NCI-H187 (cell line): ENCODE data around the gene NKX2-2.
A peak's percentile ranks its signal among the peaks of the same experiment; 100 is the strongest.
"Not testable (repeated sequence)": the region's sequence is repeated elsewhere in the genome, so short reads cannot be mapped to it uniquely, and the experiment has no call there.

Experiments
- DNase-seq, 2 experiments: peaks; one replicate each; lab custom pipeline; 2025; lab: John Stamatoyannopoulos, UW

The NKX2-2 gene

DNA sequence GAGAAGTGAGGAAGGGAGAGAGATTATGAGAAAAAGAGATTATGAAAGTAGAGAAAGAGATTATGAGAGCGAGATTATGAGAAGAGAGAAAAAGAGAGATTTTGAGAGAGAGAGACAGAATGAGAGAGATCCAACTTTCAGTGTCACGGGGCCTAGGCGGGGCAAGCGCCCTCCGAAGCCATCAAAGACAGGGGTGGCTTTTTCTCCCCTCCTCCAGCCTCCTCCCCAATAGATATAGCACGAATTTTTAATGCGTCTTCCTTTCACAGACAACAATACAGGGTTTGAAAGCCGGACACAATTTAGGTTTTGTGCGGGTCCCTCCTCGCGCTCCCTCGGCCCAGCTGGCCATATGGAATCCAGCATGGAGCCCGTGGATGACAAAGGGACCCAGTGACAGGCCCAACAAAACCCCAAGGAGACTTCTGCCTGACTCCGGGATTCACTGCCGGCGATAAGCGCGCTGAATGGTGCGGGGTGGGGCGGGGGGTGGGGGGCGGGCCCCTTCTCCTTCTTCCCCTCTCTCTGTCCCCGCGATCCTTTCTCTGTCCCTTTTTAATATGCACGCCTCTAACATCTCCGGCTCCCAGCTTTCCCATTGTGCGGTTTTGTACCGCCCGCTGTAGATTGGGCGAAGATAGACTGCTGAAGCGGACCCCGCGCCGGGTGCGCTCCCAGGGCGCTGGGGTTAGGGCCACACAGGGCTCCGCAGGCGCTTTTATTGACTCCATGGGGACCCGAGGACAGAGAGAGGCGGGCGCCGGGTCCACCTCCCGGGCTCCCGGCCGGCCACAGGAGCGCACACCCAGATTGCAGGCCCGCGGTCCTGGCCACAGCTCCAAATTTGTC is 5.4 kb downstream of the NKX2-2 start:
- no peak for DNase-seq

DNA sequence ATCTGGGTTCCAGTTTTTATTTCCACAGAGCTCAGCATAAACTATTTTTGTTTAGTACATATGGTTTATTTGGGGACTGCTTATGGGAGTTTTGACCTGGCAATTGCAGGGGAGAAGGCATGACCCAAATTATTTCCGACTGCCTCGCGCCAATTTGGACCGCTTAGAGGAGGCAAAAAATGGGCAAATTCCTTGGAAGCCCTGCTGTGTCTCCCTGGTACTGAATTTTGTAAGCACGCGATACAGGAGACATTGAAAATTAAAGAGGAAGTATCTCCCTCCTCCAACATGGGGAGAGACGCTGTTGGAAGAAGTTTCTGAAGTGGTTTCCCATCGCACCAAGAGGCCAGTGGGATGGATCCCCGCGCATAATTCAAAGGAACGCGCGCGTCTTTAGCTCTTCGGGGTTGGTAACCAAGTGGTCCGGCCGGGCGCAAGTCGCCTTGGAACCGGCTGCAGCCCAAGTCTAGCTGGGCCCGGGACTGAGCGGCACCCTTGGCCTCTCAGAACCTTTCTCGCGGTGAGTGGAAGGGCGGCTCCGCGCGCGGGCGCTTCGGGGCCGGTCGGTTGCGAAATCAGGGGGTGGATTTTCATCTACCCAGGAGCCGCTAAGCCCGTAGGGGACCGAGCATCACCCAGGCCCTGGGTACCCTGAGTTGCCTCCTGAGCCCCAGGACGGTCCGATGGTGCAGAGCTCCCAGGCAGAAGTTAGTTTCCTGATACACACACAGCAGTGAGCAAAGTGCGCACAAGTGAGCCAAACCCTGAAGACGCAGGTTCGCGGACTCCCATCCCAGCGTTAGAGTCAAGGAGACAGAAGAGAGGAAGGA is 6.2 kb downstream of the NKX2-2 start:
- no peak for DNase-seq

DNA sequence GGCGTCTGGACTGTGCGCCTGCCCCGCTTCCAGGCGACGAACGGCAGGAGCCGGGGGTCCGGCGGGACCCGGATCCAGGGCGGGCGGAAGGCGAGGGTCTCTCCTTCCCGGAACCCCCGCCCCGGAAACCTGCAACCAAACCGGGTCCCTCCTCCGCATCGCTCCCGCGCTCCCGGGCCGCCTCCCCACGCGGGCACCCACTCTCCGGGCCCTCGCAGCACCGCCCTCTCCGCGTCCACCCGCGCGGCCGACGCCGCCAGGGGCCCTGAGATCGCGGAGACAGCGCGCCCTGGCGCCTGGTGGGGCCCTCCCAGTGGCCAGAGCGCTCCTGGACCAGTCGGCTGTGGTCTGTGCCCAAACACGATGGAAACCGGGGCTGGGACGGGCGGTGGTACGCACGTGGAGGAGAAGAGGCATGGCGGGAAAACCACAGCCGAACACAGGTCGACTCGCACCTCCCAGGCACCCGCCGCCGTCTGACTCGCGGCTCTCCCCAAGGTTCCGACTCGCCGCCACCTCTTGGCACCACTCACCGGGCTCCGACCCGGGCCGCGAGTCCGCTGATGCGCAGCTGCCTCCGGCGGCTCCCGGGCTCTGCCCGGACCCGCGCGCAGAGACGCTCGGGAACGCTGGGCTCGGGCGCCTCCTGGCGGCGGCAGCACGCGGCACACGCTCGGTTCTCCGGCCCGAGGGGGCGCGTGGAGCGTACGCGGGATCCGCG is 7.9 kb downstream of the NKX2-2 start:
- DNase-seq, result no peak

GRCh38 chr20:21505161-21505809 is 8.6 kb downstream of the NKX2-2 start:
- peak; percentile 1 to 7 for DNase-seq

- no peak for DNase-seq
These were observed 9.5 kb downstream of the NKX2-2 start for GRCh38 chr20:21504323-21504722.

DNA sequence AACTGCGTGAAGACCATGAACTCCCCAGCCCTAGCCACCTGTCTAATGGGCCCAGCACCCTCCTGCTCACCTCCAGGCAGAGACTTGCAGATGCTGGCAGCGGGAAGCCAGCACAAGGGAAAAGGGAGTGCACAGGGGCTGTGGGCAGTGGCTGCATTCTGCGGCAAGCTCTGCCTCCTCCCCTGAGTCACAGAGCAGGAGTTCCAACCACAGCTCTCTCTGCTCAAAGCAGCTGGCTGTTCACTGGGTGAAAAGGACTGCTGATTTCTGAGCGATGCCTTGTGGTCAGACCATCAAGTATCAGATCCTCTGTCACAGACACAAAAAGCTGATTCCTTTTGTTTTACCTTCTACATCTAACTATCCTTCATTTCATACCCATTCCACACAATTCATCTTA is 10.5 kb downstream of the NKX2-2 start:
- no peak for DNase-seq

DNA sequence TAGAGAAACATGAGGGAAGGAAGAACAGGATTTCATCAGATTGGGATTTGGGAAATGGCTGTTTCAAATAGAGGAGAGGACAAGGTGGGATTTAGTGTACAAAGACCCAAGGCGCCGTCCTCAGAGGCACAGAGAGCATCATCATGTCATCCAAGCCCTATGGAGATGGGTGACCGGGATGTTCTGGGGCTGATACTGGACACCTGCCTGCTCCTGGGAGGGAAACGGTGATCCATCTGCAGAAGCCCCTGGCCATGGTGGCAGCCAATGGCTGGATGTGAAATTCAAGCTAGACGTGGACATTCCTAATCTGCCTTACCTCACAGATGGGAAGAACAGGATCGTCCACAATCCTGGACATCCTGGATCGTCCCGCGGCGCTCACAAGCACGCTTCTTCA is 12.7 kb downstream of the NKX2-2 start:
- no peak for DNase-seq

- DNase-seq, result no peak
These were observed 13.3 kb downstream of the NKX2-2 start for GRCh38 chr20:21500599-21500998.

GRCh38 chr20:21499641-21500040 is 14.2 kb downstream of the NKX2-2 start:
- no peak for DNase-seq

- no peak for DNase-seq
These were observed 15.2 kb downstream of the NKX2-2 start for GRCh38 chr20:21498635-21499034.

DNA sequence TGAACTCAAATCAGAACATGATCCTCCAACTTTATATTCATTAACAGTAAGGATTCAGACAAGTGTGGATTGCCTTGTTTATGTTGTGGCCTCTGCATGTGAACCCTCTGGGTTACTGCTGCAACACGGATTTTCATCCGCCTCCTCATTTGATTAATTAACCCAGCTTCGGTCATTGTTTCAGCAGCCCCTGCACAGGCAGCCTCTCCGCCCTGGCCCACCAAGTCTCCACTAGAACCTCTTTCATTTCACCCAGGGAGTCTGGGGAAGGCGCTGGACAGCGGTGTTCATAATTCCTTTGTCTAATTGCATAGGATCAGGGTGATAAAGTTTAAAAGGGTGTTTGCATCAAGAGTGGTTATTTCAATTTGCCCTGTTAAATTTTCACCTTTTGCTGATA is 15.7 kb downstream of the NKX2-2 start:
- DNase-seq, result no peak

DNA sequence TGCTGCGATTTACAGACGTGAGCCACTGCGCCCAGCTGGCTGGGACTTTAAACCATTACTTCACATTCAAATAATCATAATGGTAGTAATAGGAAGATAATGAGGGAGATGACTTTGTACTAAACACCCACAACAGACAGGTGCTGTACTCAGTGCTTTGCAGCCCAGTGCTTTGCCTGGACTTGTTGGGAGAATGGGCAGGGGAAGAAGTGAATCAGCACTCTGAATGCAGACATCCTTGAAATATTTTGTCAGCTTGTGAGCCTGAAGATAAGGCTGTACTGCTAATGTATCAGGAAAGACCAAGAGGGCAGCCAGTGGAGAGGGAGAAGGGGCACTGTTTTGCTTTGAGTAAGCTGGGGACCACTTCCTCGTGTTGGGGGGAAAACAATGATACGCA is 17.4 kb downstream of the NKX2-2 start:
- no peak for DNase-seq

GRCh38 chr20:21493049-21493448 is 20.8 kb downstream of the NKX2-2 start:
- DNase-seq, result no peak

- DNase-seq, result no peak
These were observed 23.8 kb downstream of the NKX2-2 start for GRCh38 chr20:21490105-21490504.

GRCh38 chr20:21480144-21480543 is 33.7 kb downstream of the NKX2-2 start:
- DNase-seq, result not testable (repeated sequence)

GRCh38 chr20:21465799-21466198 is 48.1 kb downstream of the NKX2-2 start:
- no peak for DNase-seq

GRCh38 chr20:21464916-21465315 is 48.9 kb downstream of the NKX2-2 start:
- no peak for DNase-seq
